NCI-H526 treated with DMSO at 0.1 percent for 48 hours (cell line): ENCODE data around the gene AIP.

Experiments used
- DNase-seq: peaks from one replicate; lab custom pipeline; 2025; lab: John Stamatoyannopoulos, UW

Gene AIP

GRCh38 chr11:67482827-67483798 lies at the start of gene AIP:
AIP (plus strand) TSS chr11:67483026; CDS start chr11:67483159, 133 bp downstream.
- peak; percentile 98 for DNase-seq

GRCh38 chr11:67433536-67434394 lies 49.1 kb upstream of the AIP start:
- no peak for DNase-seq

- no peak for DNase-seq
These were observed 48.4 kb upstream of the AIP start for GRCh38 chr11:67434395-67434881.

- no peak for DNase-seq
These were observed 47.6 kb upstream of the AIP start for GRCh38 chr11:67435031-67435726.

GRCh38 chr11:67435727-67436458 lies 46.9 kb upstream of the AIP start:
- DNase-seq: no peak

- no peak for DNase-seq
These were observed 46.3 kb upstream of the AIP start for GRCh38 chr11:67436459-67437081.

- DNase-seq: no peak
These were observed 45.6 kb upstream of the AIP start, which contains the start of gene PTPRCAP for GRCh38 chr11:67437082-67437808. PTPRCAP (minus strand) TSS chr11:67437682; CDS start chr11:67437619, 63 bp downstream.

GRCh38 chr11:67437809-67438157 lies 45.0 kb upstream of the AIP start:
- DNase-seq: no peak

- DNase-seq: no peak
These were observed 44.5 kb upstream of the AIP start for GRCh38 chr11:67438158-67438902.

GRCh38 chr11:67439321-67440228 lies 43.3 kb upstream of the AIP start:
- DNase-seq: no peak

GRCh38 chr11:67440229-67441097 lies 42.4 kb upstream of the AIP start:
- DNase-seq: no peak

- DNase-seq: no peak
These were observed 41.7 kb upstream of the AIP start for GRCh38 chr11:67441098-67441563.

GRCh38 chr11:67441731-67442351 lies 41.0 kb upstream of the AIP start:
- DNase-seq: no peak

GRCh38 chr11:67442504-67443404 lies 40.1 kb upstream of the AIP start:
- no peak for DNase-seq

GRCh38 chr11:67445515-67445914 lies 37.3 kb upstream of the AIP start:
- no peak for DNase-seq

GRCh38 chr11:67448220-67448609 lies 34.6 kb upstream of the AIP start:
- DNase-seq: no peak
